Right lobe of liver (tissue), 6 donors: ENCODE measurements around the gene HNRNPA0. TPM values are rescaled to one million over a fixed set of nuclear protein-coding genes. Genes with fewer than 3 reads are reported as not detected.

Source experiments
- ATAC-seq, 4 donors: fragments of 200-7000 bp; cut with Tn5 transposase; one replicate each; pipeline ENCODE4 v1.9.1; 2020; ENCODE audit warnings: mild to moderate bottlenecking in 4 of 4, moderate library complexity in 4 of 4
- DNase-seq, 3 donors: peaks; one replicate each; pipeline ENCODE4 v3.0.0-alpha.2; 2020
- H3K27ac ChIP-seq, 3 donors: fragments of 200-600 bp; one replicate each; pipeline ENCODE4 v1.8.0; 2022
- H3K27me3 ChIP-seq, 2 donors: fragments of 200-600 bp; one replicate each; pipeline ENCODE4 v1.8.0; 2022
- H3K36me3 ChIP-seq, 4 donors: fragments of 200-600 bp; sonication (generic) in 1 of 4; one replicate each; pipeline versions ENCODE4 v1.5.1 to v1.8.0; 2017 to 2022; ENCODE audit warnings: control low read depth in 1 of 4
- H3K4me1 ChIP-seq, 4 donors: fragments of 200-600 bp; sonication (generic) in 1 of 4; one replicate each; pipeline versions ENCODE4 v1.5.1 to v1.8.0; 2017 to 2022; ENCODE audit warnings: control low read depth in 1 of 4
- H3K4me3 ChIP-seq, 3 donors: fragments of 200-600 bp; one replicate each; pipeline ENCODE4 v1.8.0; 2022
- H3K9me3 ChIP-seq, 4 donors: fragments of 200-600 bp; sonication (generic) in 1 of 4; one replicate each; pipeline versions ENCODE4 v1.5.1 to v1.8.0; 2017 to 2022; ENCODE audit warnings: control low read depth in 1 of 4
- POLR2A ChIP-seq: fragments of 450-650 bp; IDR thresholded peaks from one replicate; pipeline ENCODE4 v1.6.1; 2017; ENCODE audit warnings: antibody characterized with exemption, mild to moderate bottlenecking
- WGBS: methylation state at CpG from one replicate; pipeline ENCODE4 v1.1.6; 2018; ENCODE audit warnings: low coverage, low lambda C conversion rate; ENCODE audit not compliant: insufficient coverage; ENCODE audit errors: missing lambda C conversion rate; 5-methylcytosine and 5-hydroxymethylcytosine counted together
- intact Hi-C, 2 donors: fragments of 100-400 bp; cut with DNase I; formaldehyde crosslinking; loops; one replicate each; pipeline versions ENCODE4 v1.11.2 to v1.14.1; 2022
- total RNA-seq, 6 experiments: library from RNA; depleted of rRNA in 2 of 6; stranded (reverse); fragments of >200 nt in 2 of 6; fragmentation: NEBNext Ultra II Directional in 3 of 6; extraction: Animal tissue kit (Norgen Biotek cat#: 25700) in 3 of 6; gene quantifications; one replicate each; pipeline versions ENCODE4 v1.1.0 to v1.2.4, GENCODE V29; 2016 to 2023
- TF ChIP-seq, protein P1 (sequence below), 4 donors: fragments of 200-600 bp in 3 of 4; fragments of 450-650 bp in 1 of 4; IDR thresholded peaks; one replicate each; pipeline versions ENCODE4 v1.5.1 to v1.8.0; 2016 to 2022; ENCODE audit warnings: antibody characterized with exemption in 4 of 4, mild to moderate bottlenecking in 2 of 4
- donor health status: DM: no; HTN: yes; CAD: no.
- donor health status: DM: no; HTN: no; CAD: no.
- donor health status: DM: no; HTN: no; CAD: no.
- donor health status: DM: no; HTN: yes; CAD: no.
- donor health status: DM: no; HTN: yes; CAD: no.

Gene HNRNPA0
- total RNA-seq, 6 experiments from 2014 or later, result 3.6 to 9.8 (median 8.1) TPM

DNA sequence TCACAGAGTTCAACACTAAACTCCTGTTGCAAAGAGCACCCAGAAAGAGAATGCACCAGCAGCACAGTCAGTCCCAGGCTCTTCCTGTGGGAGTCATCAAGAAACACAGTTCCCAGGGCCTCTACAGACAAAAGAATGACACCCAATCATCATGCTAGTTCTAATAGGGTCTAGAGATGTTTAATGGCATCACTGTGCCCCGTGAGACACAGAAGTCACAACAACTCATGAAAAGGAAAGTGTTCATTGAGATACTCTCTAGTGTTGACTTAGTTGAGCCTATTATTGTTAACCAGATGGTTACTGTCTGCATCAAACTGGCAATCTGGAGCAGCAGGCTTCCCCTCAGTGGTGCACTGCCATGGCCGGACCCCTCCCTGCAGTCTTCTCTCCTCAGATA lies 19.8 kb downstream of the HNRNPA0 start:
- WGBS, result 20% methylated on average over 1 of the region's 2 CpGs
- intact Hi-C loops, result loop anchor here in 1 of 2 donors (5.0 kb wide), 1 partner anchor 67 kb away; no protein-coding TSS in a partner anchor
- ATAC-seq, result peak in 2 of 4 donors; percentile 1 to 12
- Histone ChIP-seq H3K4me1 (peaks cover 0 to 50% (median 4%) of the 10 kb centered on the region in 4 donors), H3K27ac (peak overlapping the region in 2 of 3 donors; percentile 67), H3K4me3 (peak overlapping the region in 1 of 3 donors; percentile 60), H3K9me3 (no peaks in the 10 kb centered on the region), H3K27me3 (no peaks in the 10 kb centered on the region), H3K36me3 (no peaks in the 10 kb centered on the region)
- no peak for DNase-seq
- TF ChIP-seq, protein P1, sequence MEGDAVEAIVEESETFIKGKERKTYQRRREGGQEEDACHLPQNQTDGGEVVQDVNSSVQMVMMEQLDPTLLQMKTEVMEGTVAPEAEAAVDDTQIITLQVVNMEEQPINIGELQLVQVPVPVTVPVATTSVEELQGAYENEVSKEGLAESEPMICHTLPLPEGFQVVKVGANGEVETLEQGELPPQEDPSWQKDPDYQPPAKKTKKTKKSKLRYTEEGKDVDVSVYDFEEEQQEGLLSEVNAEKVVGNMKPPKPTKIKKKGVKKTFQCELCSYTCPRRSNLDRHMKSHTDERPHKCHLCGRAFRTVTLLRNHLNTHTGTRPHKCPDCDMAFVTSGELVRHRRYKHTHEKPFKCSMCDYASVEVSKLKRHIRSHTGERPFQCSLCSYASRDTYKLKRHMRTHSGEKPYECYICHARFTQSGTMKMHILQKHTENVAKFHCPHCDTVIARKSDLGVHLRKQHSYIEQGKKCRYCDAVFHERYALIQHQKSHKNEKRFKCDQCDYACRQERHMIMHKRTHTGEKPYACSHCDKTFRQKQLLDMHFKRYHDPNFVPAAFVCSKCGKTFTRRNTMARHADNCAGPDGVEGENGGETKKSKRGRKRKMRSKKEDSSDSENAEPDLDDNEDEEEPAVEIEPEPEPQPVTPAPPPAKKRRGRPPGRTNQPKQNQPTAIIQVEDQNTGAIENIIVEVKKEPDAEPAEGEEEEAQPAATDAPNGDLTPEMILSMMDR (IDR thresholded peaks at IDR 0.05), result no peak
- TF ChIP-seq POLR2A, result no peak

DNA sequence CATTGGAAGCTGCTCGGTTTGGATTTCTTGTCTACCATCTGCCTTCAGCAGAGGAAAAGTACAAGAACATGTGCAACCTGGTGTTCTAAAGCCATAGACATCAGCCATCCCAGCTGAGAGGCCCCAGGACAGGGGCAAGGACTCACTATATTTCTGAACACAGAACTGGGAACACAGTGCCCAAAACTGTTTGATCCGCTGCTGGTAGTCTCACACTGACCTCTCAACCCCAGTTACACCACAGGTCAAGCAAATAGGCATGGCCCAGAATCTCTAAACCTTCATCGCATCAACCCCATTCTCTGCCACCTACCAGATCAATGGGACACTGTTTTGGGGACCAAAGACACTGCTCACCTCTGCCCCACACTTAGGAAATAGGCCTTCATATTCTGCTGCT lies 20.2 kb downstream of the HNRNPA0 start:
- Histone ChIP-seq H3K9me3 (no peaks in the 10 kb centered on the region), H3K27ac (peak overlapping the region in 2 of 3 donors; percentile 67), H3K4me1 (peaks cover 0 to 52% (median 4%) of the 10 kb centered on the region in 4 donors), H3K27me3 (no peaks in the 10 kb centered on the region), H3K36me3 (no peaks in the 10 kb centered on the region), H3K4me3 (no peak overlapping the region)
- ATAC-seq, result peak; percentile 48 to 75 (median 71)
- intact Hi-C loops, result loop anchor here in 1 of 2 donors (5.0 kb wide), 1 partner anchor 67 kb away; no protein-coding TSS in a partner anchor
- WGBS, result 35% methylated on average over 3 of the region's 3 CpGs
- peak in 2 of 3 donors; percentile 22 to 76 for DNase-seq
- TF ChIP-seq, protein P1 (IDR thresholded peaks at IDR 0.05), result no peak
- TF ChIP-seq POLR2A, result no peak

DNA sequence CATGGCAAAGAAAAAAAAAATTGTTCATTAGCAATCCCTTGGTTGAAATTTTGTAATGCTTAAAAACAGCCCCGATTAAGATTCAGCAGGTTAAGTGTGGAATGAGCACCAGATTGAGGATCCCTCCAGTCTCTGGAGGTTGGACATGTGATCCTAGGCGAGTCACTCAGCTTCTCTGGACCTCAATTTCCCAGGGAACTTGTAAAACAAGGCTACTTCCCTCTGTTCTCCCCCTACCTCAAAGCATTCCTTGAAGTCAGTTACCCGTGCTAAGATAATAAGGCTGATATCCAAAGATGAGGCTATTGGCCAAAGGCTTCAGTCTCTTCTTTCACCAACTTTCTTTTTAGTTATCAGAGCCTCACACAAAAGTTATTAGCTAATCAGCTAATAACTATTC lies 21.2 kb downstream of the HNRNPA0 start:
- DNase-seq (no peak), ATAC-seq (no peak)
- Histone ChIP-seq H3K4me3 (no peak overlapping the region), H3K36me3 (no peaks in the 10 kb centered on the region), H3K27me3 (no peaks in the 10 kb centered on the region), H3K9me3 (no peaks in the 10 kb centered on the region), H3K4me1 (peaks cover 0 to 52% (median 4%) of the 10 kb centered on the region in 4 donors), H3K27ac (peak overlapping the region in 1 of 3 donors; percentile 67)
- WGBS, result 66% methylated on average over 2 of the region's 3 CpGs
- no peak for TF ChIP-seq POLR2A
- TF ChIP-seq, protein P1 (IDR thresholded peaks at IDR 0.05), result no peak
- intact Hi-C loops, result loop anchor here in 1 of 2 donors (5.0 kb wide), 1 partner anchor 66 kb away; no protein-coding TSS in a partner anchor

DNA sequence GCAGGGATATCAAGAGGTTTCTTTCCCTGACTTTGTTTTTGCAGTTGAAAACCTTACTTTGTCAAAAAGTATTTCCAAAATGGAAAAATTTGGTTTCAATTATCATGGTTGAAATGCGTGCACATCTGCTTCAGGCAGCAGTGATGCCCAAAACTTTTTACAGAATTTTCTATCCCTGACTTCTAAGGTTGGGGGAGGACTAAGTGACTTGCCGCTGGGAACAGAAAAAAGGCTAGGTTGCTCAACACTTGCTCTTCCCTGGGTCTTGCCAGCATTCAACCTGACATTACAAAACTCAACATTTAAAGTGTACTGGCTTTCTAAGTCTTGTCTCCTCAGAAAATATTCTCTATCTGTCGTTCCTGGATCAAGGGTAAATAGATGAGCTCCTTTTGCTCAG lies 23.0 kb downstream of the HNRNPA0 start:
- ATAC-seq (peak; percentile 29 to 61 (median 44)), DNase-seq (no peak)
- Histone ChIP-seq H3K9me3 (no peaks in the 10 kb centered on the region), H3K4me1 (peaks cover 0 to 51% (median 4%) of the 10 kb centered on the region in 4 donors), H3K27ac (peak overlapping the region in 1 of 3 donors; percentile 41), H3K36me3 (no peaks in the 10 kb centered on the region), H3K27me3 (no peaks in the 10 kb centered on the region), H3K4me3 (no peak overlapping the region)
- 28% methylated on average over 3 of the region's 3 CpGs for WGBS
- TF ChIP-seq, protein P1 (IDR thresholded peaks at IDR 0.05), result no peak
- no peak for TF ChIP-seq POLR2A
- intact Hi-C loops, result loop anchor here in 1 of 2 donors (5.0 kb wide), 1 partner anchor 64 kb away; no protein-coding TSS in a partner anchor
